HepG2 (cell line): Measurements from ENCODE around the gene CKM. TPM values are rescaled to one million over a fixed set of nuclear protein-coding genes. Genes with fewer than 3 reads are reported as not detected.

ENCODE experiments used
- AFF4 ChIP-seq: sonication (generic); formaldehyde crosslinking; IDR thresholded peaks from 2 replicates; pipeline ENCODE4 v1.4.0; 2020; ENCODE audit warnings: missing genetic modification reagents
- ARHGAP35 ChIP-seq: sonication (generic); formaldehyde crosslinking; IDR thresholded peaks from 2 replicates; pipeline ENCODE4 v1.9.0; 2022; ENCODE audit warnings: mild to moderate bottlenecking, inconsistent platforms, moderate library complexity, missing genetic modification reagents, borderline replicate concordance
- ATRX ChIP-seq: sonication (generic); formaldehyde crosslinking; IDR thresholded peaks from 2 replicates; pipeline ENCODE4 v1.4.0; 2020; ENCODE audit warnings: missing genetic modification reagents, borderline replicate concordance
- GLI4 ChIP-seq: sonication (generic); formaldehyde crosslinking; IDR thresholded peaks from 2 replicates; pipeline ENCODE4 v1.5.1; 2020; ENCODE audit warnings: missing genetic modification reagents, mild to moderate bottlenecking, moderate library complexity, borderline replicate concordance
- HNRNPH1 ChIP-seq: fragments of 200-400 bp; formaldehyde crosslinking; optimal IDR thresholded peaks from 2 replicates; pipeline ENCODE3; 2017; ENCODE audit warnings: mild to moderate bottlenecking, low read depth, low read length
- HNRNPLL ChIP-seq: fragments of 200-400 bp; formaldehyde crosslinking; IDR thresholded peaks from 2 replicates; pipeline ENCODE4 v1.6.1; 2017; ENCODE audit warnings: mild to moderate bottlenecking, low read depth, low read length; ENCODE audit not compliant: poor library complexity, severe bottlenecking
- IRF2 ChIP-seq: IDR thresholded peaks from 2 replicates; pipeline ENCODE4 v1.6.1; 2018; ENCODE audit warnings: missing genetic modification reagents, missing compliant biosample characterization
- MATR3 ChIP-seq: sonication (generic); formaldehyde crosslinking; IDR thresholded peaks from 2 replicates; pipeline ENCODE4 v1.4.0; 2020; ENCODE audit warnings: missing genetic modification reagents
- NAIF1 ChIP-seq: sonication (generic); formaldehyde crosslinking; IDR thresholded peaks from 2 replicates; pipeline ENCODE4 v1.5.0; 2020; ENCODE audit warnings: mild to moderate bottlenecking, missing genetic modification reagents, borderline replicate concordance
- NFYC ChIP-seq: IDR thresholded peaks from 2 replicates; pipeline ENCODE4 v1.6.1; 2016; ENCODE audit warnings: missing genetic modification reagents, missing compliant biosample characterization
- PHF21A ChIP-seq: sonication (generic); formaldehyde crosslinking; IDR thresholded peaks from 2 replicates; pipeline ENCODE4 v1.5.0; 2020; ENCODE audit warnings: mild to moderate bottlenecking, missing genetic modification reagents
- PHF5A ChIP-seq: IDR thresholded peaks from one replicate; pipeline ENCODE4 v1.6.1; 2018; ENCODE audit warnings: low read depth, missing genetic modification reagents; ENCODE audit not compliant: unreplicated experiment
- POLR2G ChIP-seq: fragments of 200-400 bp; formaldehyde crosslinking; IDR thresholded peaks from 2 replicates; pipeline ENCODE4 v1.6.1; 2018; ENCODE audit warnings: mild to moderate bottlenecking, low read depth, low read length, moderate library complexity
- SNAPC2 ChIP-seq: sonication (generic); formaldehyde crosslinking; IDR thresholded peaks from 2 replicates; pipeline ENCODE4 v1.8.1; 2022; ENCODE audit warnings: mild to moderate bottlenecking, missing genetic modification reagents
- SRF ChIP-seq: IDR thresholded peaks from 2 replicates; pipeline ENCODE4 v1.6.1; 2011; ENCODE audit warnings: mild to moderate bottlenecking, low read depth, low read length, moderate library complexity
- ZNF556 ChIP-seq: sonication (generic); formaldehyde crosslinking; IDR thresholded peaks from 2 replicates; pipeline ENCODE4 v1.4.0; 2020; ENCODE audit warnings: mild to moderate bottlenecking, missing genetic modification reagents, borderline replicate concordance
- ZNF776 ChIP-seq: sonication (generic); formaldehyde crosslinking; IDR thresholded peaks from 2 replicates; pipeline ENCODE4 v1.4.0; 2020; ENCODE audit warnings: mild to moderate bottlenecking, missing genetic modification reagents
- polyA plus RNA-seq, 8 experiments: library from polyadenylated mRNA; depleted of rRNA in 3 of 8; stranded (reverse) in 7 of 8; unstranded in 1 of 8; fragments of >200 nt; fragmentation: Illumina TruSeq in 4 of 8; extraction: Trizol in 4 of 8; gene quantifications; 2 replicates each; pipeline versions ENCODE4 v1.2.1 to v1.2.3, GENCODE V29; 2011 to 2016; ENCODE audit warnings: low read depth in 4 of 8, missing spikeins in 1 of 8, mixed read lengths in 1 of 8; ENCODE audit not compliant: insufficient read depth in 1 of 8
- total RNA-seq, 5 experiments: library from RNA; depleted of rRNA; stranded (reverse); fragments of >200 nt; fragmentation: Illumina TruSeq; extraction: Trizol; gene quantifications; 2 replicates each; pipeline ENCODE4 v1.2.3, GENCODE V29; 2016; ENCODE audit warnings: low read depth in 1 of 5
- TF ChIP-seq, protein P1 (sequence below): sonication (generic); formaldehyde crosslinking; conservative IDR thresholded peaks from 2 replicates; pipeline ENCODE4 v1.4.0; 2020; ENCODE audit warnings: missing genetic modification reagents
- TF ChIP-seq, protein P2 (sequence below): sonication (generic); formaldehyde crosslinking; IDR thresholded peaks from 2 replicates; pipeline ENCODE4 v1.5.1; 2020; ENCODE audit warnings: missing genetic modification reagents, mild to moderate bottlenecking, borderline replicate concordance
- TF ChIP-seq, protein P3 (sequence below): fragments of 450-650 bp; IDR thresholded peaks from 2 replicates; pipeline ENCODE4 v1.6.1; 2017

Gene CKM
- total and polyA plus RNA-seq, 2 of the 13 experiments (the other 11 are each of a cell fraction or from before 2014, with no cell fraction given): 0.54 to 0.80 TPM

- no peak for TF ChIP-seq ZNF556 (CRISPR knock-in tag)
- no peak for TF ChIP-seq HNRNPLL
- TF ChIP-seq, protein P1, sequence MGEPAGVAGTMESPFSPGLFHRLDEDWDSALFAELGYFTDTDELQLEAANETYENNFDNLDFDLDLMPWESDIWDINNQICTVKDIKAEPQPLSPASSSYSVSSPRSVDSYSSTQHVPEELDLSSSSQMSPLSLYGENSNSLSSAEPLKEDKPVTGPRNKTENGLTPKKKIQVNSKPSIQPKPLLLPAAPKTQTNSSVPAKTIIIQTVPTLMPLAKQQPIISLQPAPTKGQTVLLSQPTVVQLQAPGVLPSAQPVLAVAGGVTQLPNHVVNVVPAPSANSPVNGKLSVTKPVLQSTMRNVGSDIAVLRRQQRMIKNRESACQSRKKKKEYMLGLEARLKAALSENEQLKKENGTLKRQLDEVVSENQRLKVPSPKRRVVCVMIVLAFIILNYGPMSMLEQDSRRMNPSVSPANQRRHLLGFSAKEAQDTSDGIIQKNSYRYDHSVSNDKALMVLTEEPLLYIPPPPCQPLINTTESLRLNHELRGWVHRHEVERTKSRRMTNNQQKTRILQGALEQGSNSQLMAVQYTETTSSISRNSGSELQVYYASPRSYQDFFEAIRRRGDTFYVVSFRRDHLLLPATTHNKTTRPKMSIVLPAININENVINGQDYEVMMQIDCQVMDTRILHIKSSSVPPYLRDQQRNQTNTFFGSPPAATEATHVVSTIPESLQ (CRISPR knock-in tag): no peak
- TF ChIP-seq, protein P2, sequence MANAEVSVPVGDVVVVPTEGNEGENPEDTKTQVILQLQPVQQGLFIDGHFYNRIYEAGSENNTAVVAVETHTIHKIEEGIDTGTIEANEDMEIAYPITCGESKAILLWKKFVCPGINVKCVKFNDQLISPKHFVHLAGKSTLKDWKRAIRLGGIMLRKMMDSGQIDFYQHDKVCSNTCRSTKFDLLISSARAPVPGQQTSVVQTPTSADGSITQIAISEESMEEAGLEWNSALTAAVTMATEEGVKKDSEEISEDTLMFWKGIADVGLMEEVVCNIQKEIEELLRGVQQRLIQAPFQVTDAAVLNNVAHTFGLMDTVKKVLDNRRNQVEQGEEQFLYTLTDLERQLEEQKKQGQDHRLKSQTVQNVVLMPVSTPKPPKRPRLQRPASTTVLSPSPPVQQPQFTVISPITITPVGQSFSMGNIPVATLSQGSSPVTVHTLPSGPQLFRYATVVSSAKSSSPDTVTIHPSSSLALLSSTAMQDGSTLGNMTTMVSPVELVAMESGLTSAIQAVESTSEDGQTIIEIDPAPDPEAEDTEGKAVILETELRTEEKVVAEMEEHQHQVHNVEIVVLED (CRISPR knock-in tag): peak; percentile 45; the same call in 1 of the 2 replicates
- TF ChIP-seq SRF: no peak
- TF ChIP-seq ARHGAP35 (CRISPR knock-in tag): no peak
- TF ChIP-seq PHF21A (CRISPR knock-in tag): peak; percentile 60; the same call in 1 of the 2 replicates
- peak; percentile 75; the same call in 1 of the 2 replicates for TF ChIP-seq GLI4 (CRISPR knock-in tag)
- TF ChIP-seq MATR3 (CRISPR knock-in tag): no peak
- no peak for TF ChIP-seq ZNF776 (CRISPR knock-in tag)
- TF ChIP-seq SNAPC2: no peak
- TF ChIP-seq, protein P3, sequence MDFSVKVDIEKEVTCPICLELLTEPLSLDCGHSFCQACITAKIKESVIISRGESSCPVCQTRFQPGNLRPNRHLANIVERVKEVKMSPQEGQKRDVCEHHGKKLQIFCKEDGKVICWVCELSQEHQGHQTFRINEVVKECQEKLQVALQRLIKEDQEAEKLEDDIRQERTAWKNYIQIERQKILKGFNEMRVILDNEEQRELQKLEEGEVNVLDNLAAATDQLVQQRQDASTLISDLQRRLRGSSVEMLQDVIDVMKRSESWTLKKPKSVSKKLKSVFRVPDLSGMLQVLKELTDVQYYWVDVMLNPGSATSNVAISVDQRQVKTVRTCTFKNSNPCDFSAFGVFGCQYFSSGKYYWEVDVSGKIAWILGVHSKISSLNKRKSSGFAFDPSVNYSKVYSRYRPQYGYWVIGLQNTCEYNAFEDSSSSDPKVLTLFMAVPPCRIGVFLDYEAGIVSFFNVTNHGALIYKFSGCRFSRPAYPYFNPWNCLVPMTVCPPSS: no peak
- no peak for TF ChIP-seq PHF5A (CRISPR knock-in tag)
- TF ChIP-seq AFF4 (CRISPR knock-in tag): no peak
- TF ChIP-seq ATRX (CRISPR knock-in tag): no peak
- TF ChIP-seq NAIF1: no peak
- peak; percentile 51; the same call in 1 of the 2 replicates for TF ChIP-seq POLR2G
- TF ChIP-seq IRF2 (CRISPR knock-in tag): no peak
- peak; percentile 98 for TF ChIP-seq NFYC
- no peak for TF ChIP-seq HNRNPH1
Measured at GRCh38 chr19:45370410-45371204, 47.9 kb upstream of the CKM start, which contains the start of gene ERCC2 (continued).
